ENCODE data around the gene DNMBP.
"Not testable (repeated sequence)": the region's sequence is repeated elsewhere in the genome, so short reads cannot be mapped to it uniquely, and the experiment has no call there.

DNMBP gene

DNA sequence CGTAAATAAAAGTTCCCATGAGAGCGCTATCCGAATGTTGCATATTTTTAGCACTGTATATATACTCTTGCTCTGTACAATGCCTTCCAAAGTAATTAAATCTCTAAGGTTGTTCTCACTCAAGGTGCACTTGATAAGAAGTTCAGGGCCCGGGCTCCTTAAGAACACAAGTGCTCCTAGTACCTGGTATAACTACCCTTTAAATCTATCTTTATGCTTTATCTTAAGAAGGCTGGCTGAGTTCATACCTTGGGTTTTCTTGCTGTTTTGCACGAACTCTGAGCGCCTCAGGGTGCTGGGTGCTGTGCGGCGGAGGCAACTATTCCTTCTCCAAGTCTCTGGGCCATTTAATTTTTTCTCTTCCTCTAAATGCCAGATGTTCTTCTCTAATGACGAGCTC lies 80.4 kb downstream of the DNMBP start:
- DNase-seq: no peak
- intact Hi-C loops (cut with DNase I): no loop called here

GRCh38 chr10:99927721-99928280 lies 81.9 kb downstream of the DNMBP start:
- no peak for DNase-seq
- intact Hi-C loops (cut with DNase I): no loop called here

DNA sequence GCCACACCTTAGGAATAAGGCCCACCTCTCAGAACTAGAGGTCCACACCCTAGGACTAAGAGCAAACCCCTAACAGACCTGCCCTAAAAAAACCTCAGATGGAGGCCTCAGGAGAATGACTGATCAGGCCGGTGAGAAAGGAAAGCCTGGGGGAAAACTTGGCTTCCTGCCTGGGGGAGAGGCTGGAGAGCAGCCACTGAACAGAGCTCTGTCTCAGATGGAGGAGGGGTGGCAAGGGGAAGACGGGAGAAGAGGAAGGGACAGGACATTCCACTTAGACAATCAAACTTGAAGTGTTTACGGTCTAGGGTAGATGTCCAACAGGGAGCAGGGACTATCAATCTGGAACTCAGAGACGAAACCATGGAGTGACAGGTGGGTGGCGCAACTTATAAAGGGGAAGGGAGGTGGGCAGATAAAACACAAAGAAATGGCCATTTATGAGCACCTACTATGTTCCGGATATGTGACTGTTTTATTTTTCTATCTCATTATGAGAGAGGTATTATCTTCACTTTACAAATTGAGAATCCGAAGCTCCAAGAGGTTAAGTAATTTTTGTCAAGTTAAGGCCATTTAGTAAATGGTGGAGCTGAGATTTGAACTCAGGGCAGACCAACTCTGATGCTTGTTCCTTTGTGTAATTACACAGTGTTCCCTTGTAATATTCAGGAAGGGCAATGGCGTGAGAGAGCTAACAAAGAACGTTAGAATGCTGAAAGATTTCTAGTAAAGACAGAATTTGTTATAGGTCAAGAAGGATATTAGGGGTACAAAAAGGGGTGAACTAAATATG lies 82.6 kb downstream of the DNMBP start:
- DNase-seq: peak in 27 of 42 donors; percentile 9 to 73 (median 27)
- intact Hi-C loops (cut with DNase I): no loop called here

DNA sequence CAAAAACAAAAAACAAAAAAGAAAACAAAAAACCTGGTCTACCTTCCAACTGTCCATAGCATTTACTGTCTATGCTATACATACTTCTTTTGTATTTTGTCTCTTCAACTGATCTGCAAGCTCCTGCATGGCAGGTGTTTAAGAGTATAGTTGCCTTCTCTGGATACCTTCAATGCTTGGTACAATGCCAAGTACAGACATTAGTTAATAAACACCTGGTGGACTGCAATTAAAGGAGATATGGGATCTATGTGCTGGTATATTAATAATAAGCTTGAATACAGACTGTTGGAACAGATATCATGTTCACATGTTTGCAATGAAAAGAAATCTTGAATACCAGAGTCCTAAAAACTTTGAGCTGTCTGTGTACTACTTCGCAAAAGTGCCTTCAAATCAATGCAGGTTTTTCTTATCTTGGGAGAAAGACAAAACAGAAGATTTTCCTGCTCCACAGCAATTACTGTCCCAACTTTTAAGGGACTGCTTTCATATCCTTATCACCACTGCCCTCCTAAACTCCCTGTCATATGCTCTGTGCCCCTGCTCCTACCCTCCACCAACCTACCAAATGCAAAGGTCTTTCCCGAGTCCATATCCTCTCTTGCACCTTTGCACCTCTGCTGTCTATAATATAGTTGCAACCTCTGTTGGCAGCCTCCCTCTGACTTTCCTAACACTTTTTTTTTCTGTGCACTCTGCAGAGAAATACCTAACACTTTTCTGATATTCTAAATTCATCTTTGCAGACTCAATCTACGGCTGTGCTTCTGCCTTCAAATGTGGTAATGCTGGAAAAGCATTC lies 85.1 kb downstream of the DNMBP start:
- intact Hi-C loops (cut with DNase I): no loop called here

GRCh38 chr10:99921948-99922347 lies 87.8 kb downstream of the DNMBP start:
- DNase-seq: no peak
- intact Hi-C loops (cut with DNase I): no loop called here

More for the DNA sequence above, 85.1 kb downstream of the DNMBP start:
- DNase-seq: no peak

DNA sequence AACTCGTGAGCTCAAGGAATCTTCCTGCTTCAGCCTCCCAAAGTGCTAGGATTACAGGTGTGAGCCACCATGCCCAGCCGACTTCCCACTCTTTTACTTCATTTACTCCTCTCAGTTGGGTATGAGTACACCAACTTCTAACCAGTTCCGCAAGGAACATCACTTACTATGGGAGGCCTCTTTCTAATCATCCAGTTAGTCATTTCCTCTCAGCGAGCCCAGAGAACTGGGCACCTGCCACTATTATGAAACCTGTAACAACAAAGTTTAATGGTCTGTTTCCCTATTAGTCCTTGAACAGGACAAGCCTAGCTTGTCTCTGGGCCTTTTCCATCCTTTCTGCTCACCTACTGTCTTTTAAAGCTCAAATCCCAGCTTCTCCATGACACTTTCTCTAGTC lies 88.8 kb downstream of the DNMBP start:
- DNase-seq: no peak
- intact Hi-C loops (cut with DNase I): no loop called here

DNA sequence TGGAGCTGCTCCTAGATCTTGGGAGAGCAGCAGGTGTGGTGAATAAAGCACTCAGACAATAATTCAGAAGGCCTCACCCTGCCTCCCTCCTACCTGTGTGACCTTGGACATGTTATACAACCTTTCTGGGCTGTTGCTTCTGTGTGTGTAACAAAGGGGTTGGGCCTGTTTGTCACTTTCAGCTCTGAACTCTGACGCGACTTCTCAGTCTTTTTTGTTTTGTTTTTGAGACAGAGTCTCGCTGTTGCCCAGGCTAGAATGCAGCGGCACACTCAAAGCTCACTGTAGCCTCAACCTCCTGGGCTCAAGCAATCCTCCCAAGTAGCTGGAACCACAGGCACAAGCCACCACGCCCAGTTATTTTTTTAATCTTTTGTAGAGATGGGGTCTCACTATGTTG lies 89.3 kb downstream of the DNMBP start:
- no peak for DNase-seq
- intact Hi-C loops (cut with DNase I): no loop called here

- peak in 18 of 42 donors; percentile 5 to 51 (median 18) for DNase-seq
- intact Hi-C loops (cut with DNase I): no loop called here
Measured at GRCh38 chr10:99917963-99918825, 91.6 kb downstream of the DNMBP start.

DNA sequence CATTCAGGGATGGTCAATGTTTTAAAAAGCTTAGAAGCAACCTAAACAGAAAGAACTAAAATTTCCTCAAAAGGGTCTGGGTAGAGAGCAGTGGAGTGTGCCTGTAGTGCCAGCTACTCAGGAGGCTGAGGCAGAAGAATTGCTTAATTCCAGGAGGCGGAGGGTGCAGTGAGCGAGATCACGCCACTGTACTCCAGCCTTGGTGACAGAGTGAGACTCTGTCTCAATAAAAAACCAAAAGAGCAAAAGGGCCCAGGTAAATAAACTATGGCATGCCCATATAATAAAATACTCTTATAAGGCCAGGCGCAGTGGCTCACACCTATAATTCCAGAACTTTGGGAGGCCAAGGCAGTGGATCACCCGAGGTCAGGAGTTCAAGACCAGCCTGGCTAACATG lies 93.0 kb downstream of the DNMBP start:
- DNase-seq: no peak

GRCh38 chr10:99915414-99915813 lies 94.3 kb downstream of the DNMBP start:
- intact Hi-C loops (cut with DNase I): no loop called here
- no peak for DNase-seq

More for the DNA sequence above, 93.0 kb downstream of the DNMBP start:
- intact Hi-C loops (cut with DNase I): no loop called here

GRCh38 chr10:99914236-99914635 lies 95.5 kb downstream of the DNMBP start:
- DNase-seq: no peak
- intact Hi-C loops (cut with DNase I): no loop called here

GRCh38 chr10:99913831-99914235 lies 95.9 kb downstream of the DNMBP start:
- no peak for DNase-seq
- intact Hi-C loops (cut with DNase I): no loop called here

GRCh38 chr10:99912041-99912440 lies 97.7 kb downstream of the DNMBP start:
- DNase-seq: no peak
- intact Hi-C loops (cut with DNase I): no loop called here

DNA sequence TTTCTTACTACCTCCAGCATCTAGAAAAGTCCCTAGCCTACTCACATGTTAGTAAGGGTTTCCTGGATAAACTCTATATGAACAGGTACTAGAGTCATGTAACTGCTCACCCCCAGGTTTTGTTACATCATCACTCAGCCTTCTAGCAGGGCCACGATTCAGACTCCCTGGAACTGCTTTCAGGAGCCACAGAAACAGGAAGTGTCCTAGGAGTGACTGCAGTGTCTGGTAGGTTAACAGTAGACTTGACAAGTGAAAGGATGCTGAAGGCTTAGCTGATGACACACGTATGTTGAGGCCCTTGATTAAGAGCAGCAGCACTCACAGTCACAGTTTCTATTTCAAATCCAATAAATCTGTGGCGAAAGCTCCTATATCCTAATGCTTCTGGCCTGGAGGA lies 101.2 kb downstream of the DNMBP start:
- no peak for DNase-seq
- intact Hi-C loops (cut with DNase I): no loop called here

GRCh38 chr10:99906470-99906869 lies 103.3 kb downstream of the DNMBP start:
- intact Hi-C loops (cut with DNase I): no loop called here
- peak in 24 of 42 donors; percentile 4 to 72 (median 26) for DNase-seq

DNA sequence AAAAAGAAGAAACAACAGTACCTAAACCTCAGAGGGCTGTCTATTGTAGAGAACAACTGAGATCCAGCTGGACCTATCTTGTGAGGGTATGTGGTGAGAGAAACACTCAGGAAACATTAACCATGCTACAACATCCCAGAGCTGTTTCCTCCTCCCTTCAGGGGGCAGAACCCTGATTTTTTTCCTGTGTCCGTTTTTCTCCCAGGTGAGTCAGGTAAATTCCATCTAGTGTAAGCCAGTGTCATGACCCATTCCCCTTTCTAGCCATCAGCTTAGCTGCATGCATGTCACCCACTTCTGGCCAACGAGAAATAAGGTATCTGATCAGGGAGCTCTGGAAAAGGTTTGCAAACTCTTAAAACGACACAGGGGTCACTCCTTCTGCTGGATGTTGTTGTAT lies 103.8 kb downstream of the DNMBP start:
- no peak for DNase-seq
- intact Hi-C loops (cut with DNase I): no loop called here

GRCh38 chr10:99895867-99896266 lies 113.9 kb downstream of the DNMBP start:
- DNase-seq: no peak
- intact Hi-C loops (cut with DNase I): no loop called here

DNA sequence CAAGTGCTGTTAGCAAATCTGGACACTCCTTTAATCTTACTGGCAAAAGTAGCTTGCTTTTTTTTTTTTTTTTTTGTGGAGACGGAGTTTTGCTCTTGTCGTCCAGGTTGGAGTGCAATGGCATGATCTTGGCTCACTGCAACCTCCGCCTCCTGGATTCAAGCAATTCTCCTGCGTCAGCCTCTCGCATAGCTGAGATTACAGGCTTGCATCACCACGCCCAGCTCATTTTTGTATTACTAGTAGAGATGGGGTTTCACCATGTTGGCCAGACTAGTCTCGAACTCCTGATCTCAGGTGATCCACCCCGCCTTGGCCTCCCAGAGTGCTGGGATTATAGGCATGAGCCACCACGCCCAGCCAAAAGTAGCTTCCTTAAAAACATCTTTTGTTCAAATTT lies 114.7 kb downstream of the DNMBP start:
- DNase-seq; intact Hi-C loops (cut with DNase I): not testable (repeated sequence)

- no peak for DNase-seq
- intact Hi-C loops (cut with DNase I): no loop called here
Measured at GRCh38 chr10:99894613-99895012, 115.1 kb downstream of the DNMBP start.

Data from head of caudate nucleus (tissue), 42 donors.